HG02981 (cell line): Measurements from ENCODE around the gene UBASH3A.
"Not testable (repeated sequence)": the region's sequence is repeated elsewhere in the genome, so short reads cannot be mapped to it uniquely, and the experiment has no call there.

Experiments
- ATAC-seq: cut with Tn5 transposase; IDR thresholded peaks from one replicate; pipeline ENCODE4 v1.9.1; 2021; ENCODE audit warnings: mild to moderate bottlenecking, moderate library complexity; ENCODE audit not compliant: unreplicated experiment

The UBASH3A gene

DNA sequence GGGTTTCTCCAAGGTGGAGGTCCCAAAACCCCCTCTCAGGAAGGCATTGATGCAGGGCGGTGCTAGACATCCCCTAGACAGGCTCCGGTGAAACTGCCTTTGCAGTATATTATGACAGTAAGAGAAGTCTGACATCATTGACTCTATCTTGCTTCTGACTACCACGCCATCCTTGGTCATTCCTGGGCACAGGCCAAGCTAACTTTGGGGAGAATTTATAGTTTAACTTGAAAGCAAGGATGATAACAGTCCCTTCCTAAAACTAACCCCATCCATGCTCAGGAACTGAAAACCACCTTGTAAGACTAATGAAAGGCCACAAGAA is 62.1 kb downstream of the UBASH3A start:
- peak; percentile 27 for ATAC-seq

DNA sequence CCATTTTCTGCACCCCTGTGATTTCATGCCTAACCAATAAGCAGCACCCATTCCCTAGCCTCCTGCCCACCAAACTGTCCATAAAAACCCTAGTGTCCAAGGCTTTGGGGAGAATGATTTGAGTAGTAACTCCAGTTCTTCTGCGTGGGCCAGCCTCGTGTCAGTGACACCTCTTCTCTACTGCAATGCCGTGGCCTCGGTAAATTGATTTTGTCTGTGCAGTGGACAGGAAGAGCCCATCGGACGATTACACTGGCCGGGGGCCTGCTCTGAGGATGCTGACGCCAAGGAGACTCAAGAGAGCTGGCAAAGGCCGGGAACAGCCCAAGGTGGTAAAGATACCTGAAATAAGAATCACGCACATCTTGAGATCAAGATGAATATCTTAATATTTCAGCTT is 63.0 kb downstream of the UBASH3A start:
- no peak for ATAC-seq

DNA sequence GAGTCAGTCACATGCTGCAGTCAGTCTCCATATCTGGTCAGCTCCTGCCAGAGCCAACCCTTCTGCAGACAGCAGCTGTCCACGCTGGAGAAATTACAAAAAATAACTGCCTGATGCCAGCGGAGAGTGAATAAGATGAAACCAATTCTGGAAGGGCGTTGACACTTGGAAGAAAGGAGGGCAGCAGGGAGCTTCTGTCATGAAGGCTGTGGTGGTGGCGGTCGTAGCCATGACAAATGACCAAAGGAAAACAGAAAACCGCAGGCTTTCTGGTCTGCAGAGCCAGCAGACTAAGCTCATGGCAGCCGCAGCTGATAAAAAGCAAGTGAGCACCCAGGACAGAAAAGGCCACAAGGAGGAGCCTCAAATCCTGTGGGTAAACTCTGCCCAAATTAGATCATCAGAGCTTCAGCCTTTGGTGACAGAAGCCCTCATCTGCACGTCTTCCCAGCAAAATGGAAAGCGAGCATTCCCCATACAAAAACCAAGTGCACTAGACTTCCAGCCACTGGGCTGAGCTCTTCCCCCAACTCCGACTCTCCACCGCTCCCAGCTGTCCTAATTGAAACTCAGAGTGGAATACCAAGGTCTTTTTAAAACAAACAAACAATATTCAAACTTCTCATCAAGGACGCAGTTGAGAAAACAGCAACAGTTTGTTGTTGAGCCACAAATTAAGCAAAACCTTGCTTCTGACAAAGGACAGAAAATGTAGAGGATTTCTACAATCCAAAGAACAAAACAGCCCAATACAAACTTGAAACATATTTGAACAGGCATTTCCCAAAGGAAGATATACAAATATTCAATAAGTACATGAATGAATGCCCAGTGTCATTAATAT is 63.7 kb downstream of the UBASH3A start:
- ATAC-seq = no peak

DNA sequence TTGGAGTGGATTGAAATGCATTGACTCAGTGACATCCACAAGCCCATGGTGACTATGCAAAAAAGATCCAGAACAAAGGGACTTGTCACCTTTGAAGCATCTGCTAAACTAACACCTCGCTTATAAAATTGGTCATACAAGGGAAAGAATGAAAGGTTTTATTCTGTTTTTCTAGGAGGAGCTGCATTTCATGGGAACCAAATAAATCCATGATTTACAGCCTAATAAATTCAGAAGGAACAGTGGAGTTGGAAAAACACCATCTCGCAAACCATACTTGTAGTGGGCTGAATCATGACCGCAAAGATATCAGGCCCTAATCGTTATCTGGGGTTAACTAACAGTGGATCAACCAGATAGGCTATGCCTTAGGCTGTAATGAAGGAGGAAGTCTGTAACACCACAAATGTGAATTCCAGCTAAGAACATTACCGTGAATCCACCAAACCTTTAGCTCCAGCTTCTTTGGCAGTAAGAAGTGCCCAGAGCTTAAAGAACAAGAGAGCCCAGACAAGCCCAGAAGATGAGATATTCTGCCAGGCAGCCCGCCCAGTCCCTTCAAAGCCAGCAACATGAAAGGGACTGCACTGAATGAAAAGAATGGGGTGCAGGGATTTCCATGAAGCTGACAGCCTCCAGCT is 64.9 kb downstream of the UBASH3A start:
- no peak for ATAC-seq

DNA sequence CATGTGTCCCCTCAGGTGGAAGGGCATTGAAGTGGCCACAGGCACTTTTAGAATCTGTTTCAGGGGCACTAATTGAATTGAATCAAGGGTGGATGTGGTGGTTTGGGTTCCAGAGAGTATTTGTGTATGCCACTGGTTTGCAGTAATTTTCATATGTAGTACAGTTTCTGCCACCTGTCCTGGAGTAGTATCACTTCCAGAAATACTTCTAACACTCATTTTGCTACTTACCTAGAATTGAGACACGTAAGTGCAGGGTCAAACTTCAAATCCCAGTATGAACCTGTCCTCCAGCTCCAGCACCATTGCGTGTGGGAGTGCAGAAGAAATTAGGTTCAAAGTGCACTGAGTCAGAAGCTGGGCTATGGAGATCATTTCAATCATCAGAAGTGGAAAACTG is 65.6 kb downstream of the UBASH3A start:
- no peak for ATAC-seq

DNA sequence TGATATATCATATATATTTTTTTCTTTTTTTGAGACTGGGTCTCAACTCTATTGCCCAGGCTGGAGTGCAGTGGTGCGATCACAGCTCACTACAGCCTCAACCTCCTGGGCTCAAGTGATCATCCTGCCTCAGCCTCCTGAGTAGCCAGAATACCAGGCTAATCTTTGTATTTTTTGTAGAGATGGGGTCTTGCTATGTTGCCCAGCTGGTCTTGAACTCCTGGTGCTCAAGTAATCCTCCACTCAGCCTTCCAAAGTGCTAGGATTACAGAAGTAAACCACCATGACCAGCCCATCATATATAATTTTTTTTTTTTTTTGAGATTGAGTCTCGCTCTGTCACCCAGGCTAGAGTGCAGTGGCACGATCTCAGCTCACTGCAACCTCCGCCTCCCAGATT is 66.0 kb downstream of the UBASH3A start:
- not testable (repeated sequence) for ATAC-seq

DNA sequence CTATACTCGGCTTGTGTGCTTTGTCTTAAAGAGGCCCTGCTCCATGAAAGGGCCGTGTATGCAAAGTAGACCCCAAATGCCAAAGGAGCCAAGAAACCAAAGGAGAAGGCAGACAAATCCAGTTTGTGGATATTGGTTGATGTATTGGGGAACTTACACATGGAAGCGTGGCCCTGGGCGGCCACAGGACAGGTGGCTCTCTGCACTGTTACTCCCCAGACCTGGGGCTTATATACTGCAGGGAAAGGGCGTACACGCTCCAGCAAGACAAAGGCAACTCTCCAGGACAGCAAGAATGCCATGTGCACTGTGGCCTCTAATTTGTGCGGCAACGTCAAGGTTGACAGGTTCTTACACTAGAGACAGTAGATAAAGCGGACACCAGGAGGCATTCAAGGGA is 67.5 kb downstream of the UBASH3A start:
- ATAC-seq = no peak

DNA sequence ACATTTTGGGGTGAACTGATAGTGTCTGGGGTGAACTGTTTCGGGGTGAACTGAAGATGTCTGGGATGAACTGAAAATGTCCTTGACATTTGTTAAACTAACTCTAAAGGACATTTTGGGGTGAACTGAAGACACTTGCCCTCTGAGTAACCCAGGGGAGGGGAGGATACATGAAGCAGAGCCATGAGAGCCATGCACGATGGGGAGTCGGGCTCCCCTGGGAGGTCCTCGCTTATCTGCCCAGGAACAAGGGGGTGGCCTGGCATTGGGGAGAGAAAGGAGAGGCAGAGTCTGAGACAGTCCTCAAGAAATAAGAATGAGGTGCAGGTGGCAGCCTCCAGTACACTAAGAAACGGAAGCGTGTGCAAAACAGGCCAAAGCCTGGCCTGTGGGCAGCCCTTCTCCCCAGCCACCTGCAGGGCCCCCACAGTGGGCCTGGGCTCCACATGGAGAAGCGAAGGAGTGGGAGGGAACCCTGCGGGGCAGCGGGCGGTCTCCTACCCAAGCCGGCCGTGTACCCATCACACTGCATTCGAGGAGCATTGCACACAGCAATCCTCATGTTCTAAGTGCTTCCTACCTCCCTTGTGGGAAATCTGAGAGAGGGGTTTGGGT is 68.1 kb downstream of the UBASH3A start:
- no peak for ATAC-seq

DNA sequence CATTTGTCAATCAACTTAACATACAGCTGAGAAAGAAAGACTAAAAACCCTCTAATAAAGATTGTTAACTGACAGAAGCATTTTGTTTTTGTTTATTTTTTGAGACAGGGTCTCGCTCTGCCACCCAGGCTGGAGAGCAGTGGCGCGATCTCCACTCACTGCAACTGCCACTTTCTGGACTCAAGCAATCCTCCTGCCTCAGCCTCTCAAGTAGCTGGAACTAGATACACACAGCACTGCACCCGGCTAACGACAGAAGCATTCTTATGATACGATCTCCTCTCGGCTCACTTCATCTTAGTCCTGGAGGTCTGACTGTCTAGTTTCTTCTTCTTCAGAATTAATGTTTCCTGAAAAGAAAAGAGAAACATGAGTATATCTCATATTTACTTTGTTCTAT is 68.8 kb downstream of the UBASH3A start:
- ATAC-seq = no peak

DNA sequence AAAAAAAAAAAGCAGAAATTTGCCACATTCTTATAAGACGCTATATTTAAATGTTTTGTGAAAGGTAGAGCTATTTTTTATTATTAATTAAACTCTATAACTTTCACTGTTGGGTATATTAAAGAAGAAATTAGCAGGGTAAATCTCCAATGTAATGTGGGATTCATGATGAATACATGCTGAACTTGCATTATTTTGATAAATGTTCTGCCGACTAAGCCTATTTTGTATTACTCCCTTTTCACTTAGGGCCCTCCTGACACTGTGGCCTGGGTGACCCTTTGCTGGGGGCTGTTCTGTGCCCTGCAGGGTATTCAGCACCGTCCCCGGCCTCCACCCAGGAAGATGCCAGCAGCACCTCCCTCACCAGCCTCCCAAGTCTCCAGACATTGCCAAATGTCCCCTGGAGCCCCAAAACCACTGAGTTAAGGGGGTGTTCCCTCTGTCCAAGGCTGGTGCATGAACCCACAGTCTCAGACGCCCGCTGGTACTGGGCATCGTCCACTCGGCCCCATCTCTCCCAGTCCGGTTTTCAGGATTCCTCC is 69.9 kb downstream of the UBASH3A start:
- no peak for ATAC-seq

DNA sequence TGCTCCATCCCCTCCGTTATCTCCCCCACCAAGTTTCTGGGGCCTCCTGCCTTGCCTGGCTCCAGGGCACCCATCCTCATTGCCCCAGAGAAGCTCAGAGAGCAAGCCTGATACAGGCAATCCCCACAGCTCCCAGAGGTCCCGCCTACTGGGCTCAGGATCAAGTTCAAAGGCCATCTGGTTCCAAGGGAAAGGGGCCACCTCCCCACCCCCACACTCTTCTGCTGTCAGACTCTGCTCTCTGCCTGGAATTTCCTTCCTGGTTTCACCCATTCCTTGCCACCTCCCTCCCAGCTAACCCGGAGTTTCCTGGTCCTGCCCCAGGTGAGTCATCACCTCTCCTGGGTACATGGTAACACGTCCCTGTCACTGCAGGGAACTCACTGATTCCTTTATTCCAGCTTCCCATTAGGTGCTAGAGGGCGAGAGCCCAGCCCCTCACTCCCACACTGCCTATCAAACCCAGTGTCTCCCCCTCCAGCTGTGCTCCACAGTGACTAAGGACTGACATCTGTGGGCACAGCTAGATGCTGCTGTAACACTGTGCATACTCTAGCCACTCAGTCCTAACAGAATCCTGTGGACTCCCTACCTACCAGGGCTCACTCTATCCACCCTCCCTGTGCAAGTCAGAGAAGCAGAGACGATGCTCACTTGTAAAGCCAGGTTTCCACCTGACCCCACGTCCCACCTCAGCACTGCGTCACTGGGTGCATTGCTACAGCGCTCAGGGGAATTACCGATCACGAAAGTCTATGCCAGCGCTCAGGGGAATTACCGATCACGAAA is 70.5 kb downstream of the UBASH3A start:
- ATAC-seq = no peak

DNA sequence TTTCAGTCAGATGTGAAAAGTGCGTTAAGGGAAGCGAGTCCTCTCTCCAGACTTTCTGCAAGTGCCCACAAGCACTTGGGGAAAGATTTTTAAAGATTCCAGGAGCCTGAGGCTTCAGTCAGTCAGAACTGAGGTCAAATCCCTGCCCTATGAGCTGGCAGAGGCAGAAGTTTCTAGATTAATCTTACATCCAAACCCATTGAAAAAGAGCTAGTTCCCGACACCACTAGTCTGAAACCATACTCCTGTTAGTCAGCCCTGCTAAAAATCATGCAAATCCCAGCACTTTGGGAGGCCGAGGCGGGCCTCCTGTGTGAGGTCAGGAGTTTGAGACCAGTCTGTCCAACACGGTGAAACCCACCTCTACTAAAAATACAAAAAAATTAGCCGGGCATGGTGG is 71.3 kb downstream of the UBASH3A start:
- no peak for ATAC-seq

DNA sequence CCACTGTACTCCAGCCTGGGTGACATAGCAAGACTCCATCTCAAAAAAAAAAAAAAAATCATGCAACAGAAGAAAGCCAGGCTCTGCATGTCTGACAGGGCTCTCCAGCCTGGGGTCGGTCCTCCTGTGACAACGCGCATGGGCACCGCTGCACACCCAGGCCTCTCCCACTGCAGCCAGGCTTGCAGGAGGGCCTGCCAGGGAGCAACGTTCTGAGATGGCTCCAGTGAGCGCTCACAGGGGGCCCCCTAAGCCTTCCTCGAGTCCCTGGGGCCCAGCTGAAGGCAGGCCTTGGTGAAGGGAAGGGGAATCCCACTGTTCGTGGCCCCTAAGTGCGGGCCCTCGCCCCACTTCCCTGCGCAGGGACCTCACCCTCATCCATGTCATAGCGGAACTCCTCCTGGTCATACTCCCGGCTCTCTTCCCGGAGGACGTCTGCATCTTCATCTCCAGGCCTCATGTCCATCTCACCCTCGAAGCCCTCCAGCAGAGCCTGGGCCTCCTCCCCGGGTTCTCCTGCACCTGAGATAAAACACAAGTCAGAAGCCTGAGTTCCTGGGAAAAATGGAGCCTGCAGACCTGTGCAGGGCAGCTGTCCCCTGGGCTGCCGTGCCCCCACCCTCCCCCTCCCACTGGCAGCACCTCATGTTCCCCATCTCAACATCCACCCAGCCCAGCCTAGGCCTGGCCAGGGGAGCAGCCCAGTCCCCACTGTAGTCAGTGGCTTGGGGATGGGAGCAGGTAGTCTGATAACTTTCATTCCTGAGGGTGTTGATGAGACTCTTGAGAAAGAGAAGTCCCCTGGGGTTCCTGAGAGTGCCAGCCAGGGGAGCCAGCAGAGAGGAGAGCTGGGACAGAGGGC is 72.1 kb downstream of the UBASH3A start:
- ATAC-seq = no peak

DNA sequence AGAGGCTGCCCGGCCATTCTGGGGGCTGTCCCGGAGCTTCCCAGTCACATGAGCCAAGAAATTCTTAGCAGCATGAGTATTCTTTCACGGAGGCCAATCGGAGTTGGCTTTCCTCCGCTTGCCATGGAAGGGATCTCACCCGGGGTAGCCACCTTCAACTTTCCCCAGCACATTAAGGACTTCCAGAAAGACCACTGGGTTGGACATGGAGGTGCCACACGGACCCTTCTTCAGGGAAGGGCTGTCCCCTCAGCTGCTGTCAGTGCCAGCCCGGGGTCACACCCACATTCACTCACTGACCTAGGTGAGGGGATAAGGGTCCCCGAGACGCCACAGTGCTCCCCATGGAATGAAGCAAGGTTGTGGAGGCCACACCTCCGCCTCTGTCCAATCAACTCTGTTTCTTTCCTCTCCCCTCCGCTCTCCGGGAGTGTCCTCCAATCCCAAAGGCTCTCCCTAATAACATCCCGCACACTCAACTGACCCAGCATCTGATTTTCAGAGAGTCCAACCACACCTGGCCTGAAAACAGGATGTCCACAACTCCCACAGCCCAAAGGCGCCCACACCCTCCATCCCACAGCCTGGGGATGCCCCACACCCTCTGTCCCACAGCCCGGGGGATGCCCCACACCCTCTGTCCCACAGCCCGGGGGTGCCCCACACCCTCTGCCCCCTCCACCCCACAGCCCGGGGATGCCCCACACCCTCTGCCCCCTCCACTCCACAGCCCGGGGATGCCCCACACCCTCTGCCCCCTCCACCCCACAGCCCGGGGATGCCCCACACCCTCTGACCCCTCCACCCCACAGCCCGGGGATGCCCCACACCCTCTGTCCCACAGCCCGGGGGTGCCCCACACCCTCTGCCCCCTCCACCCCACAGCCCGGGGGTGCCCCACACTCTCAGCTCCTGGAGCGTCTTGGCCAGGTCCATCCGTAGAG is 73.0 kb downstream of the UBASH3A start:
- ATAC-seq = no peak

DNA sequence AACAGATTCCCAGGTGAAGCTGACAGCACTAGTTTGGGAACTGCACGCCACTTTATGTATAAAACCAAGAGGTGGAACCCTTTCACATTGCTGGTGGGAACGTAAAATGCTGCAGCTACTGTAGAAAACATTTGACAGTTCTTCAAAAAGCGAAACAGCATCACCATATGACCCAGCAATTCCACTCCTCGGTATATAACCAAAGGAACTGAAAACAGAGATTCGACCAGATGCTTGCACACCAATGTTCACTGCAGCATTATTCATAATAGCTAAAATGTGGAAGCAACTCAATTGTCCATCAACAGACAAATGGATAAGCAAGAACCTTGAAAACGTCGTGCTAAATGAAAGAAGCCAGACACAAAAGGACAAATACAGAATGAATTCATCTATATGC is 74.8 kb downstream of the UBASH3A start:
- peak; percentile 57 for ATAC-seq

DNA sequence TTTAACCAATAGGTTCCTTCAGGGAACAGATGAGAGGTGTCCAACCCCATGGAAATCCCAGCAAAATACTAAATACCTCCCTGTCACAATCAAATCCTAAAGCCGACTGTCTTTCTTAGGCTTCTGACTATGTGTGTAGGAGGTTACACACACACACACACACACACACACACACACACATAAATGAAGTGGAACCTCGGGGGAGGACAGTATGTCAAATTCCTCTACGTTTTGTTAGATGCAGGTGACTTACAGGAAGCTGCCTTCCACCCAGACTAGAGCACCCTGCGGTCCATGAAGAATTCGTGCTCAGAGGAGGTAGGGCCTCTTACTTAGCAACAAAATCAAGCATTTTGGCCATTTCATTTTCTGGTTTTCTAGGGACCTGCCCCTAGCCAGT is 75.9 kb downstream of the UBASH3A start:
- no peak for ATAC-seq

DNA sequence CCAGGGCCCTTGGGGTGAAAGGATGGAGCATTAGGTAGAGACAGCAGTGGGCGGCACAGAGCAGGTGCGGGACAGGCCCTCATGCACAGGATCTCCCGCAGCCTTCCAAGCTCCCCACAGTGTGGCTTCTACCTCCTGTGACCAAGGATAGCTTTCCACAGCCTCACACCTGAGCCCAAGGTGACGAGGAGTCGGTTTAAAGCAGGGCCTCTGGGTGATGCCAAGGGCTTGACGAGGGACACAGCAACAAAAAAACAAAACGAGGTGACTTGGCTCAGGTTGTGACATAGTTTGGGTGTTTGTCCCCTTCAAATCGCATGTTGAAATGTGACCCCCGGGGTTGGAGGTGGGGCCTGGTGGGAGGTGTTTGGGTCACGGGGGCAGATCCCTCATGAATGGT is 77.0 kb downstream of the UBASH3A start:
- ATAC-seq = no peak

DNA sequence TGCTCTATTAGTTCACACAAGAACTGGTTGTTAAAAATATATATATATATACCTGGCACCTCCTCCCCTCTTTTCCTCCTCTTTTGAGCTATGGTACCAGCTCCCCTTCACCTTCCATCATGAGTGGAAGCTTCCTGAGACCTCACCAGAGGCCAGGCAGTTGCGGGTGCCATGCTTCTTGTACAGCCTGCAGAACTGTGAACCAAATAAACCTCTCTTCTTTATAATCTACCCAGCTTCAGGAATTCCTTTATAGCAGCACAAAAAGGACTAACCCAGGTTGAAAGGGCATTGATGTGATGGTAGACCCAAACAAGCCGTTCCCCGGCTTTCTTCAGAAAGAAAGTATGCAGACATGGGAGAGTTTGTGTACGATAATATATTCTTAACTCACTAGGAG is 77.5 kb downstream of the UBASH3A start:
- ATAC-seq = no peak

DNA sequence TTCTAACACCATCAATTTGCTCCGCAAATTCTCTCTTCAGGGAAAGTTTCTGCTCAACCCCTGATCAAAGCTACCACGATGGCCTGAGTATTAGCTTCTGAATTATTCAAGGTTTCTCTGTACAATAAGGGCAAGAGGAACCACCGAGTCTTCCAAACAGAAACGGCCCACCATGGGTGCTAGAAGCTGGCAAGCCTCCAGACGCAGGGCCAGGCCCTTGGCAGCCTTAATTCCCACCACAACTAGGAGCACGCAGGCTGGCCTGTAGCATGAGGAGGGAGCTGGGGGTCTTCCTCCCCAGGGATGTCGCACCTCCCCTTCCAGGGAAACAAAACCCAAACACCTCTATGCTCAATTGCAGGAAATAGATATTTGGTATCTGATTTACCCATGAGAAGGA is 81.3 kb downstream of the UBASH3A start:
- no peak for ATAC-seq
